ENCODE measurements around the gene ARHGDIA.

DNA sequence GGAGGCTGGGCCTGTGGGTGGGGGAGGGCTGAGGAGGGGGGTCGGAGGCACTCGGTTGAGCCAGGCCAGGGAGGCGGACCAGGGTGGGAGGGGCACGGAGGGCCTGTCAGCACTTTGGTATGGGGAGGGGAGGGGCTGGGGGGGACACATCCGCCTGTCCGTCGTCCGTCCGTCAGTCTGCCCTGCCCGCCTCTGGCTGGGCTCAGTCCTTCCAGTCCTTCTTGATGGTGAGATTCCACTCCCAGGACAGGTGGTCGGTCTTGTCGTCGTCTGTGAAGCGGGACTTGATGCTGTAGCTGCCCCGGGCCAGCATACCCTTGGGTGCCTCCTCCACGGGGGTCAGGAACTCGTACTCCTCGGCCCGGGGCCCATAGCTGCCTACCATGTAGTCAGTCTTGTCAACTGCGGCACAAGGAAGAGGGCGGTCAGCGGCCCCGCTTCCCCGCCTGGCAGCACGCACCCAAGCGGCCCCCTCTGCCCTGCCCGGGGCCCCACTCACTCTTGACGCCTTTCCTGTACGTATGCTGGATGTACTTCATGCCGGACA lies 2.4 kb downstream of the ARHGDIA start:
- TF ChIP-seq, protein P1, sequence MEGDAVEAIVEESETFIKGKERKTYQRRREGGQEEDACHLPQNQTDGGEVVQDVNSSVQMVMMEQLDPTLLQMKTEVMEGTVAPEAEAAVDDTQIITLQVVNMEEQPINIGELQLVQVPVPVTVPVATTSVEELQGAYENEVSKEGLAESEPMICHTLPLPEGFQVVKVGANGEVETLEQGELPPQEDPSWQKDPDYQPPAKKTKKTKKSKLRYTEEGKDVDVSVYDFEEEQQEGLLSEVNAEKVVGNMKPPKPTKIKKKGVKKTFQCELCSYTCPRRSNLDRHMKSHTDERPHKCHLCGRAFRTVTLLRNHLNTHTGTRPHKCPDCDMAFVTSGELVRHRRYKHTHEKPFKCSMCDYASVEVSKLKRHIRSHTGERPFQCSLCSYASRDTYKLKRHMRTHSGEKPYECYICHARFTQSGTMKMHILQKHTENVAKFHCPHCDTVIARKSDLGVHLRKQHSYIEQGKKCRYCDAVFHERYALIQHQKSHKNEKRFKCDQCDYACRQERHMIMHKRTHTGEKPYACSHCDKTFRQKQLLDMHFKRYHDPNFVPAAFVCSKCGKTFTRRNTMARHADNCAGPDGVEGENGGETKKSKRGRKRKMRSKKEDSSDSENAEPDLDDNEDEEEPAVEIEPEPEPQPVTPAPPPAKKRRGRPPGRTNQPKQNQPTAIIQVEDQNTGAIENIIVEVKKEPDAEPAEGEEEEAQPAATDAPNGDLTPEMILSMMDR (conservative IDR thresholded peaks at IDR 0.05): no peak
- TF ChIP-seq ZFX (IDR thresholded peaks at IDR 0.05): no peak
